Caki2 (cell line): ENCODE measurements around the gene SLAMF7. TPM values are rescaled to one million over a fixed set of nuclear protein-coding genes. Genes with fewer than 3 reads are reported as not detected.
"Not testable (repeated sequence)": the region's sequence is repeated elsewhere in the genome, so short reads cannot be mapped to it uniquely, and the experiment has no call there.

ENCODE experiments used
- DNase-seq: peaks from one replicate; pipeline ENCODE4 v3.0.0-alpha.2; 2015; ENCODE audit warnings: low read depth
- in situ Hi-C: cut with HindIII; loops from 2 replicates; pipeline ENCODE4 v1.10.0; 2016; ENCODE audit warnings: low sequenced_read_pairs, low pct_unique_long_range_greater_than_20kb, mixed read lengths
- total RNA-seq: library from RNA; depleted of rRNA; stranded (reverse); fragments of >200 nt; shearing (Covaris generic); gene quantifications from 2 replicates; pipeline ENCODE4 v1.2.3, GENCODE V29; 2014; ENCODE audit warnings: low replicate concordance; rRNA removed

The SLAMF7 gene
- total RNA-seq = not detected in 2 replicates

- in situ Hi-C loops = no loop called here
- no peak for DNase-seq
These were observed at the start of gene SLAMF7 for GRCh38 chr1:160739098-160739511. Gene SLAMF7, plus strand, starts transcription at chr1:160739247. Its CDS starts 55 bp downstream, at chr1:160739302.

GRCh38 chr1:160692390-160692789 is 46.7 kb upstream of the SLAMF7 start:
- in situ Hi-C loops, DNase-seq: not testable (repeated sequence)

GRCh38 chr1:160702100-160702499 is 36.9 kb upstream of the SLAMF7 start:
- DNase-seq = no peak
- in situ Hi-C loops = no loop called here

- no peak for DNase-seq
- in situ Hi-C loops = no loop called here
These were observed 34.8 kb upstream of the SLAMF7 start for GRCh38 chr1:160704250-160704649.

- in situ Hi-C loops, DNase-seq: not testable (repeated sequence)
These were observed 33.8 kb upstream of the SLAMF7 start for GRCh38 chr1:160705212-160705621.

- in situ Hi-C loops = no loop called here
- DNase-seq = no peak
These were observed 33.3 kb upstream of the SLAMF7 start for GRCh38 chr1:160705742-160706141.

- DNase-seq = no peak
- in situ Hi-C loops = no loop called here
These were observed 32.4 kb upstream of the SLAMF7 start for GRCh38 chr1:160706526-160707235.

GRCh38 chr1:160707236-160708064 is 31.6 kb upstream of the SLAMF7 start:
- DNase-seq = no peak
- in situ Hi-C loops = no loop called here

GRCh38 chr1:160708118-160708517 is 30.9 kb upstream of the SLAMF7 start:
- in situ Hi-C loops = no loop called here
- no peak for DNase-seq

GRCh38 chr1:160708801-160709200 is 30.2 kb upstream of the SLAMF7 start:
- in situ Hi-C loops = no loop called here
- DNase-seq = no peak

- in situ Hi-C loops = no loop called here
- DNase-seq = no peak
These were observed 29.3 kb upstream of the SLAMF7 start for GRCh38 chr1:160709715-160710114.

GRCh38 chr1:160710517-160711252 is 28.4 kb upstream of the SLAMF7 start:
- in situ Hi-C loops = no loop called here
- no peak for DNase-seq

GRCh38 chr1:160711276-160711601 is 27.8 kb upstream of the SLAMF7 start:
- DNase-seq = no peak
- in situ Hi-C loops = no loop called here

GRCh38 chr1:160711602-160712311 is 27.3 kb upstream of the SLAMF7 start, which contains the start of gene CD48:
Gene CD48, minus strand, starts transcription at chr1:160711822. Its CDS starts 59 bp downstream, at chr1:160711763.
- in situ Hi-C loops = no loop called here
- no peak for DNase-seq

GRCh38 chr1:160712525-160713080 is 26.4 kb upstream of the SLAMF7 start:
- DNase-seq, in situ Hi-C loops: not testable (repeated sequence)

GRCh38 chr1:160713161-160713560 is 25.9 kb upstream of the SLAMF7 start:
- in situ Hi-C loops = no loop called here
- DNase-seq = no peak

GRCh38 chr1:160714034-160714648 is 24.9 kb upstream of the SLAMF7 start:
- in situ Hi-C loops, DNase-seq: not testable (repeated sequence)
